Epidermal melanocyte (primary cell): ENCODE data around the gene NUFIP2.
A peak's percentile ranks its signal among the peaks of the same experiment; 100 is the strongest.
"Not testable (repeated sequence)": the region's sequence is repeated elsewhere in the genome, so short reads cannot be mapped to it uniquely, and the experiment has no call there.

ENCODE experiments used
- DNase-seq: peaks from one replicate; pipeline ENCODE4 v3.0.0; 2011; ENCODE audit warnings: low spot score; ENCODE audit not compliant: insufficient read length

Gene NUFIP2, protein sequence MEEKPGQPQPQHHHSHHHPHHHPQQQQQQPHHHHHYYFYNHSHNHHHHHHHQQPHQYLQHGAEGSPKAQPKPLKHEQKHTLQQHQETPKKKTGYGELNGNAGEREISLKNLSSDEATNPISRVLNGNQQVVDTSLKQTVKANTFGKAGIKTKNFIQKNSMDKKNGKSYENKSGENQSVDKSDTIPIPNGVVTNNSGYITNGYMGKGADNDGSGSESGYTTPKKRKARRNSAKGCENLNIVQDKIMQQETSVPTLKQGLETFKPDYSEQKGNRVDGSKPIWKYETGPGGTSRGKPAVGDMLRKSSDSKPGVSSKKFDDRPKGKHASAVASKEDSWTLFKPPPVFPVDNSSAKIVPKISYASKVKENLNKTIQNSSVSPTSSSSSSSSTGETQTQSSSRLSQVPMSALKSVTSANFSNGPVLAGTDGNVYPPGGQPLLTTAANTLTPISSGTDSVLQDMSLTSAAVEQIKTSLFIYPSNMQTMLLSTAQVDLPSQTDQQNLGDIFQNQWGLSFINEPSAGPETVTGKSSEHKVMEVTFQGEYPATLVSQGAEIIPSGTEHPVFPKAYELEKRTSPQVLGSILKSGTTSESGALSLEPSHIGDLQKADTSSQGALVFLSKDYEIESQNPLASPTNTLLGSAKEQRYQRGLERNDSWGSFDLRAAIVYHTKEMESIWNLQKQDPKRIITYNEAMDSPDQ

DNA sequence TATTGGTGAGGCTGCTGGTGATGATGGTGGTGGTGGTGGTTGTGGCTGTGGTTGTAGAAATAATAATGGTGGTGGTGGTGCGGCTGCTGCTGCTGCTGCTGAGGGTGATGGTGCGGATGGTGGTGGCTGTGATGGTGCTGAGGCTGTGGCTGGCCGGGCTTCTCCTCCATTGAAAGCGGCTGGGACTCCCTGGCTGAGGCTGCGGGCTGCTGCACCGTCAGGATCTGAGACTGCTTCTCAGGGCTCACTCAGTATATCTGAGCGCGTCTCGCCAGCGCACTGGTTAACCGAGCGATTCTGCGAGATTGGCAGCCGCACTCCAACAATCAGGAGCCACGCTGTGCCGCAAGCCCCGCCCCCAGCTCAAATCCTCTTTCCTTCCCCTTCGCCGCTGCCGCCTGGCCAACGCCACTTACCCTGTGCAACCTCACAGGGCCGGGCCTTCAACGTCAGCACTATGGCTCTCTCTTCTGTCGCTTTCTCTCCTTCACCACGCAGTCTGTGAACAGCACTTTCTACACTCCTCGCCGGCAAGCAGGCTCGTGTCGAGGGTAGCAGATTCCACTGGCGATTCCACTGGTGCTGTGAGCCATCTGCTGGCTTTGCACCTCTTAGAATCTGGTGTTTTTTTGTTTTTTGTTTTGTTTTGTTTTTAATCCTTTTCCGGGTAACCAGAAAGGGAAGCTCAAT is at the start of gene NUFIP2:
TSS of gene NUFIP2 (minus strand) at position 259 of the 690 bp plus-strand sequence. CDS start at position 170, 89 bp downstream.
- DNase-seq: peak; percentile 96

DNA sequence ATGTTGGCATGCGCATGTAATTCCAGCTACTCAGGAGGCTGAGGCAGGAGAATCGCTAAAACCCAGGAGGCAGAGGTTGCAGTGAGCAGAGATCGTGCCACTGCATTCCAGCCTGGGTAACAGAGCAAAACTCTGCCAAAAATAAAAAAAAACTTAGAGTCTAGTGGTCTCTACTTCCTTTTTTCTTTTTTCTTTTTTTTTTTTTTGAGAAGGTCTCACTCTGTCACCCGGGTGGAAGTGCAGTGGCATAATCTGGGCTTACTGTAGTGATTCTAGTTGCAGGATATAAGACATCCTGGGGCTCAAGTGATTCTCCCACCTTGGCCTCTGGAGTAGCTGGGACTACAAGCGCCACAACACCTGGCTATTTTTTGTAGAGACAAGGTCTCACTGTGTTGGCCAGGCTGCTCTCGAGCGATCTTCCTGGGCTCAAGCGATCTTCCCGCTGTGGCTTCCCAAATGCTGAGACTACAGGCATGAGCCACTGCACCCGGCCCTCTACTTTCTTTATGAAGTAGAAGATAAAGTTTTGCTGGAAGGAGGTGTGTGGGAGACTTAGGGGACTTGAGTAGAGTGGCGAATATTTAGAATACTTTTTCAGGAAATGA is 48.3 kb upstream of the NUFIP2 start:
- DNase-seq: no peak

DNA sequence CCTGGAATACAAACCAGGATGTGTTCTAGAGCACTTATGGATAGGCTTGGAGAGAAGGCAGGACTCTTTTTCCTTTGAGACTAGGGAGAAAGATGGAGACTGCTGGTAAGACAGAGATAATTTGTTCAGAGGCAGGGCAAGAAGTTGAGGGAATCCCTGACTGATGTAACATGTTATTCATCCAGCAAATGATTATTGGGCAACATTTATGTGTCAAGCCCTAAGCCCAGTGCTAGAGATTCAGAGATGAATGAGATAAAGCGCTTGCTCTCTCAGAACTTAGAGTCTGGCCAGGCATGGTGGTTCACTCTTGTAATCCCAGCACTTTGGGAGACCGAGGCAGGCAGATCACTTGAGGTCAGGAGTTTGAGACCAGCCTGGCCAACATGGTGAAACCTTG is 47.8 kb upstream of the NUFIP2 start:
- DNase-seq: no peak

DNA sequence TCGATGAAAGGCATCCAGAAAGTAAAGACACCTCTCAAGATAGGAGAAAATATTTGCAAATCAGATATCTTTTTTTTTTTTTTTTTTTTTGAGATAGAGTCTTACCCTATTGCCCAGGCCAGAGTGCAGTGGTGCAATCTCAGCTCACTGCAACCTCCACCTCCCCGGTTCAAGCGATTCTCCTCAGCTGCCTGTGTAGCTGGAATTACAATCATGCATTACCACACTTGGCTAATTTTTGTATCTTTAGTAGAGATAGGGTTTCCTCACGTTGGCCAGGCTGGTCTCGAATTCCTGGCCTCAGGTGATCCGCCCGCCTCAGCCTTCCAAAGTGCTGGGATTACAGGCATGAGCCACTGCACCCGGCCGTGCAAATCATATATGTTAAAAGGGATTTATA is 45.1 kb upstream of the NUFIP2 start:
- DNase-seq: not testable (repeated sequence)

- DNase-seq: no peak
These were observed 37.7 kb upstream of the NUFIP2 start for GRCh38 chr17:29331708-29332085.

DNA sequence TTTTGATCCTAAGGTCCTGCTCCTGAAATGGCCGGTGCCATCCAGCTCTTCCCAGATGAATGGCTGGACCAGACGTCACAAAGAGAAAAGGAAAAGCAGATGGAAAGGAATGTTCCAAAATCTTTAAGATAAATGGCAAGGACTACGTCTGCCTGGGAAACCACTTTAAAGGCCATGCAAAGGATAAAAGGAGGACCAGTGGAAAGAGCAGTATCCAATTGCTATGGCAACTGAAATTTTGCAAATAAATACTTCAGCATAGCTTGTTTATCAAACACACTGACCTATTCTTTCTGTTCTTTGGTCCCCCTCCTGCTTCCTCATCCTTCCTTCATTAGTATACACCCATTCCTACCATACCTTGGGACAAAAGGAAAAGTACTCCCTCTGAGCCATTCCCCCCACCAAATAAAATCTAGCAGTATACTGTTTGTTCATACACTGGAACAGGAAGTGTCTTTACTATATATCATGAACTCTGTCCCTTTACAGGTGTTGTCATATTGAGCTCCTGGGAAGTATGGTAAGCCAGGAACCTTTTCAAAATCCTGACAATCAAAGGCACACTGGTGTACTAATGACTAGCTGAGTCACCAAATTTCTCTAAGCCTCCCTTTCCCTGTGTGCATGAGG is 37.2 kb upstream of the NUFIP2 start:
- no peak for DNase-seq

GRCh38 chr17:29327412-29327811 is 33.5 kb upstream of the NUFIP2 start:
- DNase-seq: no peak

DNA sequence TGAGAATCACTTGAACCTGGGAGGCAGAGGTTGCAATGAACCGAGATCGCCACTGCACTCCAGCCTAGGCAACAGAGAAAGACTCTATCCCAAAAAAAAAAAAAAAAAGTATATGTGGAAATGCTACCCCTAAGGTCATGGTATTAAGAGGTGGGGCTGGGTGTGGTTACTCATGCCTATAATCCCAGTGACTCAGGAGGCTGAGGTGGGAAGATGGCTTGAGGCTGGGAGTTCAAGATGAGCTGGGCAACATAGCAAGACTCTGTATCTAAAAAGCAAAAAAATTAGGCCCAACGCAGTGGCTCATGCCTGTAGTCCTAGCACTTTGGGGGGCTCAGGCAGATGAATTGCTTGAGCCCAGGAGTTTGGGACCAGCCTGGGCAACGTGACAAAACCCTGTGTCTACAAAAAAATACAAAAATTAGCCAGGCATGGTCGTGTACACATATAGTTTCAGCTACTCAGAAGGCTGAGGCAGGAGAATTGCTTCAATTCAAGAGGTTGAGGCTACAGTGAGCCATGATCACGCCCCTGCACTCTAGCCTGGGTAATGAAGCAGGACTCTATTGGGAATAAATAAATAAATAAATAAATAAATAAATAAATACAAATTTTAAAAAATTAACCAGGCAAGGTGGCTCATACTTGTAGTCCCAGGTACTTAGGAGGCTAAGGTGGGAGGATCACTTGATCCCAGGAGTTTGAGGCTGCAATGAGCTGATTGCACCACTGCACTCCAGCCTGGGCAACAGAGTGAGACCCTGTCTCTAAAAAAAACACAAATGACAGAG is 32.3 kb upstream of the NUFIP2 start:
- no peak for DNase-seq

GRCh38 chr17:29322363-29322762 is 28.4 kb upstream of the NUFIP2 start:
- DNase-seq: no peak

DNA sequence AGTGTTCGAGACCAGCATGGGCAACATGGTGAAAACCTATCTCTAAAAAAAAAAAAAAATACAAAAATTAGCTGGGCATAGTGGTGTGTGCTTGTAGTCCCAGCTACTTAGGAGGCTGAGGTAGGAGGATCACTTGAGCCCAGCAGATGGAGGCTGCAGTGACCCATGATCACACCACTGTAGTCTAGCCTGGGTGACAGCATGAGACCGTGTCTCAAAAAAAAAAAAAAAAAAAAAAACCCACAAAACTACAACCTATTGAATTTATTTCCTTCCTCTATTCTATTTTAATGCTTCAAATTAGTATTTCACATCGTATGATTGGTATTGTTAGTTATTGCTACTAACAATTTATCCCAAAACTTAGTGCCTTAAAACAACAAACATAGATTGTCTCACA is 9.4 kb upstream of the NUFIP2 start:
- DNase-seq: no peak

DNA sequence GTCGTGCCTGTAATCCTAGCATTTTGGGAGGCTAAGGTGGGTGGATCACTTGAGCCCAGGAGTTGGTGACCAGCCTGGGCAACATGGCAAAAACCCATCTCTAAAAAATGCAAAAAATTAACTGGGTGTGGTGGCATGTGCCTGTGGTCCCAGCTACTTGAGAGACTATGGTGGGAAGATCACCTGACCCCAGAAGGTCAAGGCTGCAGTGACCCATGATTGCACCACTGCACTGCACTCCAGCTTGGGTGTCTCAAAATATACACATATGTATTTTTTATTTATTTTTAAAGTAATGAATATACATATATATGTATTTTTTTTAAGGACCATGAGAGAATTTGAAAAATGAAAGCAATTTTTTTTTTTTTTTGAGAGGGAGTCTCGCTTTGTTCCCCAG is 5.1 kb upstream of the NUFIP2 start:
- DNase-seq: no peak

DNA sequence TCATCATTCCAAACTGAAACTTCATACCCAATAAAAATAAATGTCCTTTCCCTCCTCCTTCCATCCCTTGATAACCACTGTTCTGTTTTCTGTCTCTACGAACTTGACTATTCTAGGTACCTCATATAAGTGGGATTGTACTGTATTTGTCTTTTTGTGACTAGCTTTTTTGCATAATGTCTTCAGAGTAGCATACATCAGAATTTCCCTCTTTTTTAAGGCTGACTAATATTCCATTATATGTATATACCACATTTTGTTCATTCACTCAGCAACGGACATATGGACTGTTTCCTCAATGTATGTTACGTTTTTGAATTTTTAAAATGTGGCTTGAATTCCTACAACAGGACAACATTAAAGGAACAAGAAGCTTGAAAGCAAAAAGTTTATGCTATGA is 1.5 kb upstream of the NUFIP2 start:
- DNase-seq: no peak

DNA sequence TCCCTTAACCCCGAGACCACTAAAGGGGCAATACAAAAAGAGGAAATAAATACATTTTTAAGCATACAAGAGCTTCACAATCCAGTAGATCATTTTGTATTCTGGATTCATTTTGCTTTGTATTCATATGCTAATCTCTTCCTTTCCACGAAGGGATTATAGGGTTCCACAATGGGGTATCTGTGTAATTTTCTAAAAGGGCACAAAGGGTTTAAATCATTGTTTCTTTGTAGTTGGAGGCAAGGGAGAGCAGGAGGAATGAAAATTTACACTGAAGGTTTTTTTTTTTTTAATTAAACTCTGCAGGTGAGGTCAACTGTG is 592 bp upstream of the NUFIP2 start:
- DNase-seq: peak; percentile 17

- peak; percentile 28 for DNase-seq
These were observed 707 bp downstream of the NUFIP2 start for GRCh38 chr17:29292992-29293889.

- peak; percentile 31 for DNase-seq
These were observed 1.6 kb downstream of the NUFIP2 start for GRCh38 chr17:29292071-29292991.

DNA sequence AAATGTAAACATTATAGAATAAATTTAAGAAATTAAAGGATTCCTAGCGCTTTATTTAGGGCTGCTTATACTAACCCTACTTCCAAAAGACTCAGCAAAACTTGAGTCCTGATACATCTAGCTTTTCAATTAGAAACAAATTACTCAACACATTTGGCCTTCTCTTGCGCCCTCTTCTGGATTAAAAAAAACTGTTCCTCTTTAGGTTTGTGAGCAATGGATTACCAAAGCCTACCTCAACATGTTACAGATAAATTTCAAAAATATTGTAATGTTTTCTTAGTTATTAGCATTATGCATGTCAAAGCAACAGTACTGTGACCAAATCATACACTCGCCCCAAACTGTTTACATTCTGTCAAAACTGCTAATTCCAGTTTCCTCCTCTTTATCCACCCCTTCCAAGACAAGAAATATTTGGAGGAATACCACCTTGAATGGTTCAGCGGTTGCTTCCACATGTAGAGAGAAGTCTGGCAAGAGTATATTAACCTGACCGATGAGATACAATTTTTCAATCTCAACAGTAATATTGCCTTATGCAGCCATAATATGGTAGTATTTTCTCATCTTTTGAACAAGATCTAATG is 2.7 kb downstream of the NUFIP2 start:
- peak; percentile 71 for DNase-seq

DNA sequence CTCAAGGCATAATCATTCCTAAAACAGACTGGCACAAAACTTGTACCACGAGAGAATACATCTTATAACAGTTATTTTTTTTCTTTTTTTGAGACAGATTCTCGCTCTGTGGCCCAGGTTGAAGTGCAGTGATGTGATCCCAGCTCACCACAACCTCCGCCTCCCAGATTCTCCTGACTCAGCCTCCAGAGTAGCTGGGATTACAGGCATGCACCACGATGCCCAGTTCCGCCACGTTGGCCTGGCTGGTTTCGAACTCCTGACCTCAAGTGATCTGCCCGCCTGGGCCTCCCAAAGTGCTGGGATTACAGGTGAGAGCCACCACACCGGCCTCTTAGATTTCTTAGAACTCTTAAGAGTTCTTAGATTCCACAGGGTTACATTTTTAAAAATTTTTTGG is 4.1 kb downstream of the NUFIP2 start:
- DNase-seq: no peak

GRCh38 chr17:29283961-29284360 is 10.0 kb downstream of the NUFIP2 start:
- DNase-seq: no peak
